ENCODE measurements around the gene GRIA4.

Gene GRIA4

GRCh38 chr11:105793092-105793491, 183.2 kb downstream of the GRIA4 start:
- DNase-seq, result no peak

GRCh38 chr11:105799263-105799662, 189.4 kb downstream of the GRIA4 start:
- DNase-seq, result no peak

- no peak for DNase-seq
Measured at GRCh38 chr11:105799728-105800462, 190.0 kb downstream of the GRIA4 start.

- no peak for DNase-seq
Measured at GRCh38 chr11:105802390-105802789, 192.5 kb downstream of the GRIA4 start.

GRCh38 chr11:105811242-105811641, 201.4 kb downstream of the GRIA4 start:
- no peak for DNase-seq

- no peak for DNase-seq
Measured at GRCh38 chr11:105821372-105821771, 211.5 kb downstream of the GRIA4 start.

GRCh38 chr11:105821781-105822180, 211.9 kb downstream of the GRIA4 start:
- DNase-seq, result no peak

GRCh38 chr11:105823495-105824033, 213.7 kb downstream of the GRIA4 start:
- no peak for DNase-seq

- DNase-seq, result no peak
Measured at GRCh38 chr11:105824457-105825013, 214.7 kb downstream of the GRIA4 start.

GRCh38 chr11:105825141-105825540, 215.3 kb downstream of the GRIA4 start:
- DNase-seq, result no peak

- no peak for DNase-seq
Measured at GRCh38 chr11:105827906-105828305, 218.0 kb downstream of the GRIA4 start.

GRCh38 chr11:105829084-105829483, 219.2 kb downstream of the GRIA4 start:
- DNase-seq, result no peak

- DNase-seq, result no peak
Measured at GRCh38 chr11:105834461-105834860, 224.6 kb downstream of the GRIA4 start.

- DNase-seq, result no peak
Measured at GRCh38 chr11:105838668-105839384, 229.0 kb downstream of the GRIA4 start.

GRCh38 chr11:105840391-105840790, 230.5 kb downstream of the GRIA4 start:
- no peak for DNase-seq

GRCh38 chr11:105852403-105852802, 242.5 kb downstream of the GRIA4 start:
- no peak for DNase-seq

GRCh38 chr11:105854269-105854668, 244.4 kb downstream of the GRIA4 start:
- DNase-seq, result no peak

- DNase-seq, result no peak
Measured at GRCh38 chr11:105856954-105857353, 247.1 kb downstream of the GRIA4 start.

GRCh38 chr11:105857728-105858127, 247.9 kb downstream of the GRIA4 start:
- no peak for DNase-seq

GRCh38 chr11:105858841-105859240, 249.0 kb downstream of the GRIA4 start:
- DNase-seq, result no peak

- DNase-seq, result no peak
Measured at GRCh38 chr11:105860105-105860504, 250.2 kb downstream of the GRIA4 start.

- no peak for DNase-seq
Measured at GRCh38 chr11:105861225-105861624, 251.4 kb downstream of the GRIA4 start.

GRCh38 chr11:105862736-105863367, 253.0 kb downstream of the GRIA4 start:
- no peak for DNase-seq
